IPS-20b (cell line): ENCODE measurements around the gene PPP1R13B.

Experiments
- H3K27ac ChIP-seq: one replicate; pipeline ENCODE4 v1.5.1; 2013; ENCODE audit warnings: low read length
- H3K27me3 ChIP-seq: 2 replicates; pipeline ENCODE4 v1.6.1; 2013; ENCODE audit warnings: mild to moderate bottlenecking, low read length, inconsistent platforms; ENCODE audit not compliant: insufficient read depth
- H3K36me3 ChIP-seq: 2 replicates; pipeline ENCODE4 v1.6.1; 2013; ENCODE audit warnings: low read depth, mild to moderate bottlenecking, inconsistent platforms, low read length, moderate library complexity; ENCODE audit not compliant: insufficient read depth
- H3K4me1 ChIP-seq: 2 replicates; pipeline ENCODE4 v1.6.1; 2013; ENCODE audit warnings: mild to moderate bottlenecking, control low read depth, inconsistent platforms, low read length, moderate library complexity; ENCODE audit not compliant: insufficient read depth
- H3K4me3 ChIP-seq: 2 replicates; pipeline ENCODE4 v1.5.1; 2013; ENCODE audit warnings: mild to moderate bottlenecking, low read length, inconsistent platforms
- H3K9ac ChIP-seq: 2 replicates; pipeline ENCODE4 v1.6.1; 2013; ENCODE audit warnings: low read depth, mild to moderate bottlenecking, inconsistent platforms, low read length, moderate library complexity
- H3K9me3 ChIP-seq: 2 replicates; pipeline ENCODE4 v1.6.1; 2013; ENCODE audit warnings: mild to moderate bottlenecking, low read depth, low read length, inconsistent platforms; ENCODE audit not compliant: insufficient read depth

The PPP1R13B gene

DNA sequence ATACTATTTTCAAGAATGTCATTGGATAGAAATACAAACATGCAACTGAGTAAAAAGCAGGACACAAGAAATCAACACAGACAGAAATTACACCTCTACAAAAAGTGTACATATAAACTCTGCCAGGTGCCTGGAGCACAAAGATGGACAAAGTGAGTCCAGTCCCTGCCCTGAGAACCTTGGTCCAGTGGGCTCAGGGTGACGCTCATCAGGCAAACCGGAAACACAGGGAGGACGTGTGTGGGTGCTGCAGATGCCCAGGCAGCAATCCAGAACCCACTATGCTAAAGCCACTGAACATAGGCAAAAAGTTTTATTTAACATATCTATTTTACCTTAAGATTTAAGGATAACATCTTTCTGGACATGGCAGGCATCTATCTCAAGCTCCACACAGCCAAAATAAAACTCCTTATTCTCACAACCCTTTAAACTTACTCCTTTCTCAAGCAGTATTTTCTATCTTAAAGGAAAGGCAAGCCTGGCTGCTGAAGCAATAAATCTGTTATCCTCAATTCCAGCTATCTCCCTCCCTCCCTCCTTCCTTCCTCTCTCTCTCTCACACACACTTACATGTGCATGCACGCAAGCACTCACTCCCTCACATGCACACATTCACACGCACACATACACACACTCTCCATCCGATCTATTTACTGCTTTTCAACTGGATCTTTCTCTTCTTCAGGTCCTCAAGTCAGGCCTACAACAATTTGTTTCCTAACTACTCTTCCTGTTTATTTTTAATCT is 10.2 kb downstream of the PPP1R13B start:
- no peaks in the 10 kb centered on the region for H3K4me1 ChIP-seq
- no peaks in the 10 kb centered on the region for H3K9me3 ChIP-seq
- H3K27me3 ChIP-seq = no peaks in the 10 kb centered on the region
- H3K36me3 ChIP-seq = no peaks in the 10 kb centered on the region
- no peak overlapping the region for H3K9ac ChIP-seq
- H3K4me3 ChIP-seq = no peak overlapping the region
- no peak overlapping the region for H3K27ac ChIP-seq

- Histone ChIP-seq H3K4me3 (no peak overlapping the region), H3K36me3 (no peaks in the 10 kb centered on the region), H3K27me3 (no peaks in the 10 kb centered on the region), H3K4me1 (no peaks in the 10 kb centered on the region), H3K9me3 (no peaks in the 10 kb centered on the region), H3K27ac (no peak overlapping the region), H3K9ac (no peak overlapping the region)
These were observed 12.4 kb downstream of the PPP1R13B start for GRCh38 chr14:103834956-103835355.

DNA sequence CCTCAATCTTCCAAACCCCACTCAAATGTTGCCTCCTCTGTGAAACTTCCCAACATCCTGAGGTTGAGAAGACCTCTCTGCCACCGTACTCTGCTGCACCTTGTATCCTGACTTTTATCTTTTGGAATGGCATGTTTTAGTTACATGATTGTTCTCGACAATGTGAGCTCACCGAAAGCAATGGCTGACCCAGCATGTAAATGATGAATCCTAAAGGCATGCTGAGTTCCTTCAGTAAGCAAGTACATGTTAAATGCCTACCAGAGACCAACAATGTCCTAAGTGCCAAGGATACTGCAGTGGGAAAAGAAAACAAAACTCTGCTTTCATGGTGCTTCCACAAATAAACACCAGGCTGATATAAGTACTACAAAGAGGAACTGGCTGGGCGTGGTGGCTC is 13.7 kb downstream of the PPP1R13B start:
- no peak overlapping the region for H3K4me3 ChIP-seq
- no peaks in the 10 kb centered on the region for H3K36me3 ChIP-seq
- no peaks in the 10 kb centered on the region for H3K27me3 ChIP-seq
- H3K27ac ChIP-seq = no peak overlapping the region
- H3K9ac ChIP-seq = no peak overlapping the region
- H3K4me1 ChIP-seq = no peaks in the 10 kb centered on the region
- no peaks in the 10 kb centered on the region for H3K9me3 ChIP-seq

- Histone ChIP-seq H3K27me3 (no peaks in the 10 kb centered on the region), H3K36me3 (no peaks in the 10 kb centered on the region), H3K9me3 (no peaks in the 10 kb centered on the region), H3K27ac (no peak overlapping the region), H3K4me3 (no peak overlapping the region), H3K9ac (no peak overlapping the region), H3K4me1 (no peaks in the 10 kb centered on the region)
These were observed 15.3 kb downstream of the PPP1R13B start for GRCh38 chr14:103832046-103832445.

DNA sequence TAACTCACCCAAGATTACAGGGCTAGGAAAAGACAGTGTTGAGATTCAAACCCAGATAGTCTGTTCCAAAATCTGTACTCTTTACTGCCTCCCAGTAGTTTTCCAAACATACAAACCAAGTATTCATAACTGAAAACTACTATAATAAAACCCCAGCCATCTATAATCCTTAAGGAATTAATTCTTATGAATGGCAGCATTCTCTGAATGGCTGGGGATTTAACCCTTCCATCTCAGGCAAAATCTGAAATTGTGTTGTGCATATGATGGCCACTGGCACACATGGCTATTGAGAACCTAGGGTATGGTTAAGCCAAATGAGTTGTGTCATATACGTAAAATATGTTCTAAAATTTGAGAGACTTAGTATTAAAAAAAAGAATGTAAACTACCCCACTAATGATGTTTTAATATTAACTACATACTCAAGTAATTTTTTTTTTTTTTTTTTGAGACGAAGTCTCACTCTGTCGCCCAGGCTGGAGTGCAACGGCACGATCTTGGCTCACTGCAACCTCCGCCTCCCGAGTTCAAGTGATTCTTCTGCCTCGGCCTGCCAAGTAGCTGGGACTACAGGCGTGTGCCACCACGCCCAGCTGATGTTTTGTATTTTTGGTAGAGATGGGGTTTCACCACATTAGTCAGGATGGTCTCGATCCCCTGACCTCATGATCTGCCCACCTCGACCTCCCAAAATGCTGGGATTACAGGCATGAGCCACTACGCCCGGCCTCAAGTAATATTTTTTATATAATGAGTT is 16.7 kb downstream of the PPP1R13B start:
- H3K27me3 ChIP-seq = no peaks in the 10 kb centered on the region
- no peak overlapping the region for H3K9ac ChIP-seq
- H3K27ac ChIP-seq = no peak overlapping the region
- no peak overlapping the region for H3K4me3 ChIP-seq
- no peaks in the 10 kb centered on the region for H3K4me1 ChIP-seq
- no peaks in the 10 kb centered on the region for H3K36me3 ChIP-seq
- no peaks in the 10 kb centered on the region for H3K9me3 ChIP-seq

DNA sequence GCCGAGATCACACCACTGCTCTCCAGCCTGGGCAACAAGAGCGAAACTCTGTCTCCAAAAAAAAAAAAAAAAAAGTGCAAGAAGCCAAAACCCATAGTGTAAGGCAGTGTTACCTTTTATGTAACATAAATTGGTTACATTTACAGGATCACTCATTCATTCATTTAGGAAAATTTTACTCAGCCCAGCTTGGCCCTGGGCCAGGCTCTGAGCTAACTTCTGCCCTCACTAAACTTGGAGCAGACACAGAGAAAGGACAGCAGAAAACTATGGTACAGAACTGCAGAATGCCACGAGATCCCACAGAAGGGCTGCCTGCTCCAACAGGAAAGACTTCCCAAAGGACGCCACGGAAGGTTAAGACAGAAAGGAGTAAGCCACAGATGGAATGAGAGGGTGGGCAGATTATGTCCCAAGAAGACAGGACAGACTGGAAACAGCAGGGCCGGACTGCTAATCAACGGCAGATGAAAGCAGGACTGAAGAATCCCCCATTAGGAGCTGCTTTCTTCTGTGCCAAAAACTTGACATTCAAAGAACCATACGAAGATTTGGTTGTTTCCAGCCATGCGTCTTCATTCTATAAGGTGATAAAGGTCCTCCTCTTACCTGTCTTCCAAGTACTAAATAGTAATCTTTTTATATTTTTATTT is 18.9 kb downstream of the PPP1R13B start:
- H3K27ac ChIP-seq = no peak overlapping the region
- H3K27me3 ChIP-seq = no peaks in the 10 kb centered on the region
- H3K9ac ChIP-seq = no peak overlapping the region
- no peak overlapping the region for H3K4me3 ChIP-seq
- no peaks in the 10 kb centered on the region for H3K36me3 ChIP-seq
- H3K4me1 ChIP-seq = no peaks in the 10 kb centered on the region
- no peaks in the 10 kb centered on the region for H3K9me3 ChIP-seq

DNA sequence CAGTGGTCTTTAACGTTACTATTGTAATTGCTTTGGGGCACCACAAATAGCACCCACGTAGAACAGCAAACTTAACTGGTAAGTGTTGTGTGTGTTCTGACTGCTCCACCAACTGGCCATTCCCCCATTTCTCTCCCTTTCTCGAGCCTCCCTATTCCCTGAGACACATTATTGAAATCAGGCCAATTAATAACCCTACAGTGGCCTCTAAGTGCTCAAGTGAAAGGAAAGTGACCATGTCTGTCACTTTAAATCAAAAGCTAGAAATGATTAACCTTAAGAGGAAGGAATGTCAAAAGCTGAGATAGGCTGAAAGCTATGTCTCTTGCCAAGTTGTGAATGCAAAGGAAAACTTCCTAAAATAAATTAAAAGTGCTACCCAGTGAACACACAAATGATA is 22.3 kb downstream of the PPP1R13B start:
- Histone ChIP-seq H3K9ac (no peak overlapping the region), H3K36me3 (no peaks in the 10 kb centered on the region), H3K4me3 (no peak overlapping the region), H3K27ac (no peak overlapping the region), H3K27me3 (no peaks in the 10 kb centered on the region), H3K4me1 (0 out of 2 replicates have a peak, but pooled peaks cover 3% of the 10 kb centered on the region), H3K9me3 (no peaks in the 10 kb centered on the region)

DNA sequence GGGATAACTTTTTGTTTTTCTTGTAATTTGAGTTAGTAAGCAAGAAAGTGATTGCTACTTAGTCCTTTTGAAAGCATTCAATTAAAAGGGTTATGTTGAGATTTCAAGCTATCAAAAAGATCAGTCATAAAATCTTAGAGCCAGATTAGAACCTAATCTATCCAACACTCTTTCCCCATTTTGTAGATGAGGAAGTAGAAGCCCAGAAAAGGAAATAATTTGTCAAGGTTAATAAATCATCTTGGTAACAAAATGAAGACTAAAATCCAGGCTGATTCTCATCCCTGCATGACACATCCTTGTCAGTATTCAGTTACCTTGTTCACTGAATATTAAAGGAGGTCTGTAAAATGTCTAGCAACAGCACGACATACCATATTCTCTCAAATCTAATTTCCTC is 26.5 kb downstream of the PPP1R13B start:
- H3K4me3 ChIP-seq = no peak overlapping the region
- H3K27me3 ChIP-seq = no peaks in the 10 kb centered on the region
- peaks cover 7% of the 10 kb centered on the region; the same call in 1 of the 2 replicates for H3K4me1 ChIP-seq
- no peak overlapping the region for H3K27ac ChIP-seq
- no peak overlapping the region for H3K9ac ChIP-seq
- no peaks in the 10 kb centered on the region for H3K9me3 ChIP-seq
- no peaks in the 10 kb centered on the region for H3K36me3 ChIP-seq

DNA sequence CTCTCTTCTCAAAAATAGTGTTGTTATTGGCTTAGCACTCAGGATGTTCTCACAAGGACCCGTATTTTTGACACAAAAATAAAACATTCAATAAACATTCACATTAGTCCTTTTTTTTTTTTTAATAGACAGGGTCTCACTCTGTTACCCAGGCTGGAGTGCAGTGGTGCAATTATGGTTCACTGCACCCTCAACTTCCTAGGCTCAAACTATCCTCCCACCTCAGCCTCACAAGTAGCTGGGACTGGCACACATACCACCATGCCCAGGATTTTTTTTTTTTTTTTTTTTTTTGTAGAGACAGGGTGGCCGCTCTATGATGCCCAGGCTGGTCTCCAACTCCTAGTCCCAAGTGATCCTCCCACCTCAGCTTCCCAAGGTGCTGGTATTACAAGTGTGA is 27.0 kb downstream of the PPP1R13B start:
- Histone ChIP-seq H3K36me3 (no peaks in the 10 kb centered on the region), H3K27ac (no peak overlapping the region), H3K9me3 (no peaks in the 10 kb centered on the region), H3K4me1 (peaks cover 7% of the 10 kb centered on the region; the same call in 1 of the 2 replicates), H3K27me3 (no peaks in the 10 kb centered on the region), H3K9ac (no peak overlapping the region; the same call in 1 of the 2 replicates), H3K4me3 (peak overlapping the region; percentile 2; the same call in 1 of the 2 replicates)

DNA sequence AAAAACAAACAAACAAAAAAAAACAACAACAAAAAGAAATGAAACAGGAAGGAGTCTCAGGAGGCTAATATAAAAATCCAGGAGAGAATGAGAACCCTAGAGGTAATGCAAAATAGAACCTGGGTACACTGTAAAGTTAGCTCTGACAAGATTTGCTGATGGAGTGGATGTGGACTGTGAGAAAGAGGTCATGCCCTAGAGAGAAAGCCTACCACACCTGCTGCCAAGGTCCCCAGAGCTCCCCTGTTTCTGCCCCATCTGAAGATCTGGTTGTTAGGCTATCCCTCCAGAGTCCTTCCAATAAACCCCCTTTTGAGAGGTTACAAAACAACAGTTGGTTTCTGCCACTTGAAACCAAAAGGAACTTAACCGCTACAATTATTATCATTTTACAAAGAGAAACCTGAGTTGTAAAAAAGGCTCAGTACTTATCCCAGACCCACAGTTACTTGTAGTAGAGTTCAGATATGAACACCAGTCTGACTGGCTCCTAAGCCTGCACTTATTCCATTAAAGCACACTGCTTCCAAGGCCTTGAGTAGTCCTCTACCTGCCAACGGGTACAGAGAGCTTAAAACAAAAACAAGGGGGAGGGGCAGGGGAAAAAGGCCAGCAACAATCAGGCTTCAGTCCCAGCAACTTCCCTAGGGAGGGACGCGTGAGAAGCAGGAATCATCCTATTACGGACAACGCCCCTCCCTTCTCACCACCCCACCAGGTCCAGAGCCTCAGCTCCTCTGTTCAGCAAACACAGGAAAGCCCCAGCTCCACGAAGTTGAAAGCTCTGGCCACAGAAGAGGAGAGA is 27.7 kb downstream of the PPP1R13B start:
- Histone ChIP-seq H3K36me3 (no peaks in the 10 kb centered on the region), H3K27ac (no peak overlapping the region), H3K4me3 (peak overlapping the region; percentile 2; the same call in 1 of the 2 replicates), H3K9me3 (no peaks in the 10 kb centered on the region), H3K9ac (no peak overlapping the region; the same call in 1 of the 2 replicates), H3K4me1 (peaks cover 7% of the 10 kb centered on the region; the same call in 1 of the 2 replicates), H3K27me3 (no peaks in the 10 kb centered on the region)

DNA sequence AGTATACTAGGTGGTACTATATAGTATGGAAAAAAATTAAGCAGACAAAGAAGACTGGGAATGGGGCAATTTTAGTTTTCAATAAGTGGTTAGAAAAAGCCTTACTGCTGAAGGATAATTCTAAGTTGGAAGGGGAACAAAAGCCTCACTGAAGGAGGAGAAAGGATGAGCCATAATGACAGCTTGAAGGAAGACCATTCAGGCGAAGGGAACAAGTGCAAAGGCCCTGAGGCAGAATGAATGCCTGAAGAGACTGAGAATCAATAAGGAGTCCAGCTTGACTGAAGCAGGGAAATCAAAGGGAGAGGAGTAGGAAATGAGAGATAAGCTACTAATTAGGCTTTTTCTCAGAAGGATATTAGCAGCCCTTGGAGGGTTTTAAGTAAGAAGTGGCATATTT is 28.5 kb downstream of the PPP1R13B start:
- H3K27me3 ChIP-seq = no peaks in the 10 kb centered on the region
- no peak overlapping the region for H3K27ac ChIP-seq
- H3K9ac ChIP-seq = no peak overlapping the region
- no peak overlapping the region for H3K4me3 ChIP-seq
- no peaks in the 10 kb centered on the region for H3K36me3 ChIP-seq
- H3K4me1 ChIP-seq = peaks cover 7% of the 10 kb centered on the region; the same call in 1 of the 2 replicates
- H3K9me3 ChIP-seq = no peaks in the 10 kb centered on the region
